ENCODE measurements around the gene HTR6. TPM values are rescaled to one million over a fixed set of nuclear protein-coding genes. Genes with fewer than 3 reads are reported as not detected.

HTR6 gene
- 0.10 to 0.15 TPM (median 0.10 TPM) in 5 replicates for total RNA-seq (2022; extraction: Qiagen RNA extraction)

DNA sequence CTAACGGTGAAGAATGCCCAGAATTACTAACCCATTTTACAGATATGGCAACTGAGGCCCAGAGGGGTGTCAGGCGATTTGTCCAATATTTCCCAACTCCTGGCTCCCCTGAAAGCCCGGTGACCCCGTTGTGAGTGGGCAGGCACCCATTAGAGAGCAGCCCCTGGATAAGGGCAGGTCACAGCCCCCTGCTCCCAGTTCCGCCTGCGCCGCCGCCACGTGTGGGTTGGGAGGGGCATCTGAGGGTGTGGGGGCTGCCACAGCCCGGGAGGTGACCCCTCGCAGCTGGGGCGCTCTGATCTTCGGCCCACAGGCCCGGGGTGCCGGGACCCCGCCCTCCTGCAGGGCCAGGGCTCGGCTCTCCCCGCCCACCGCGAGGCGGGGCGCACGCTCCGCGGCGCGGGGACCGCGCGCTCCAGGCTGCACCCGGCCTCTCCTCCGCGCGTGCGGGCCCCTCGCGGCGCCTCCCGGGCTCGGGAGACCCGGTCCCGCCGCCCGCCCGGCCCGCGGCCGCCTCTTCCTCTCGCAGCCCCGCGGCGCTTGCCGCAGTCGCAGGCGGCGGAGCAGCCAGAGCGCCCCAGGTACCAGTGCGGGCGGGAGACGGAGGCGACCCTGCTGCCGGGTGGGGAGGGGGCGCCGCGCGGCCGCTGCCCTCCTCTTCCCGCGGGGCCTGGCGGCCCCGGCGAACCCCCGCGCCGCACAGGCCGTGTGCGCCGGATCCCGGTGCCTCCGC, at the start of gene HTR6:
Gene HTR6, plus strand, starts transcription at position 423 of the 733 bp plus-strand sequence. CDS start 879 bp downstream, outside the sequence.

DNA sequence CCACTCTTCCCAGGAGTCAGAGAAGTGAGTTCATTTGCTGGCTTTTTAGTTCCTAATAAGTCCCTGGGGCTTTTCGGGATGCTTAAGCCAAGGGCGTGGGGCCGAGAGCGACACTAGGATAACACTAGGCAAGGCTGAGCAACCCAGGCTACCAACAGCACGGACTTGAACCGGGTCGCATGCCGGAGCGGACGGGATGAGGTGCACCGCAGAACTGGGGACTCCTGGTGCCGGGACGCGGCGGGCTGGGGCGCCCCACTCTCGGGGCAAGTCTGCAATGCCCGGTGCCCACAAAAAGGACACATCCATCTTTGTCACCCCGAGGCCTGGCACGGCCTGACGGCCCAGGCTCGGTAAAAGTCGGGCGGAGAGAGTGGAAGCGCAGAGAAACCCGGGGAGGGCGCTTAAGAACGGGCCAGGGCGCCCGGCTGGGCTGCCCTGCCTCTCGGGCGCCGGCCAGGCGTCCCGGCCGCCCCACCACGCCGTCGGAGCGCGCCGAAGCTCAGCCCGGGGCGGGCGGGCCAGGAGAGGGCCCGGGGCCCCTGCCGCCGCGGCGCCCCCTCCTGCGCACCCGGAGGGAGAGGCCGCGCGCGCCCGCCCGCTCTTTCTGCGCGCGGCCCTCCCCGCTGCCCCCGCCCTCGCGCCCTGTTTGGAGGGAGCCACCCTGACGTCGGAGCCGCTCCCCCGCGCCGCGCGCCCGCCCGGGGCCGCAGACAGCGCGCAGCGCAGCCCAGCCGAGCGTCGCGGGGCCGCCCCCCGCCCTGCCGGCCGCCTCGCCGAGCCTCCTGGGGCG, 20.9 kb upstream of the HTR6 start, which contains the start of gene NBL1:
Gene NBL1, plus strand, starts transcription at position 710 of the 793 bp plus-strand sequence. CDS start 10,720 bp downstream, outside the sequence.

Other genes starting within 250 kb of the HTR6 start
- 218 to 255 TPM (median 225 TPM) in 5 replicates for gene CAPZB, start 179.3 kb upstream of the HTR6 start, total RNA-seq (2022; extraction: Qiagen RNA extraction)
- 26.7 to 50.5 TPM (median 41.4 TPM) in 5 replicates for gene NBL1, start 20.6 kb upstream of the HTR6 start, total RNA-seq (2022; extraction: Qiagen RNA extraction)
- gene TMCO4, start 135.0 kb downstream of the HTR6 start, total RNA-seq (2022; extraction: Qiagen RNA extraction), result 5.4 to 7.6 TPM (median 6.6 TPM) in 5 replicates
- gene RNF186, start 150.4 kb downstream of the HTR6 start, total RNA-seq (2022; extraction: Qiagen RNA extraction), result not detected in 5 replicates
- 2.6 to 2.8 TPM (median 2.7 TPM) in 5 replicates for gene OTUD3, start 217.5 kb downstream of the HTR6 start, total RNA-seq (2022; extraction: Qiagen RNA extraction)

All from A549 treated with CORT108297 at 1 μM for 4 hours (cell line).